GF-D8 (cell line): ENCODE measurements around the gene LTBP4.
A peak's percentile ranks its signal among the peaks of the same experiment; 100 is the strongest.
"Not testable (repeated sequence)": the region's sequence is repeated elsewhere in the genome, so short reads cannot be mapped to it uniquely, and the experiment has no call there.

Source experiments
- DNase-seq: peaks from one replicate; lab custom pipeline; 2025; lab: John Stamatoyannopoulos, UW

The LTBP4 gene

GRCh38 chr19:40576585-40577451 is 24.4 kb upstream of the LTBP4 start, which contains the start of gene SHKBP1:
TSS of gene SHKBP1 (plus strand) at chr19:40576873. CDS start at chr19:40576900, 27 bp downstream.
- peak; percentile 78 for DNase-seq

GRCh38 chr19:40578442-40578908 is 22.7 kb upstream of the LTBP4 start:
- DNase-seq: no peak

- no peak for DNase-seq
Measured at GRCh38 chr19:40580619-40581018, 20.6 kb upstream of the LTBP4 start.

- DNase-seq: no peak
Measured at GRCh38 chr19:40581531-40581930, 19.6 kb upstream of the LTBP4 start.

- no peak for DNase-seq
Measured at GRCh38 chr19:40582467-40582866, 18.7 kb upstream of the LTBP4 start.

GRCh38 chr19:40583283-40583682 is 17.9 kb upstream of the LTBP4 start:
- DNase-seq: no peak

- DNase-seq: no peak
Measured at GRCh38 chr19:40584007-40584406, 17.2 kb upstream of the LTBP4 start.

- DNase-seq: peak; percentile 40
Measured at GRCh38 chr19:40585241-40585981, 15.8 kb upstream of the LTBP4 start.

- no peak for DNase-seq
Measured at GRCh38 chr19:40585982-40586422, 15.2 kb upstream of the LTBP4 start.

- DNase-seq: no peak
Measured at GRCh38 chr19:40586611-40587010, 14.6 kb upstream of the LTBP4 start.

GRCh38 chr19:40588110-40588854 is 12.9 kb upstream of the LTBP4 start:
- DNase-seq: no peak

GRCh38 chr19:40588926-40589569 is 12.1 kb upstream of the LTBP4 start:
- DNase-seq: no peak

- no peak for DNase-seq
Measured at GRCh38 chr19:40589591-40590429, 11.4 kb upstream of the LTBP4 start.

- DNase-seq: no peak
Measured at GRCh38 chr19:40590464-40591265, 10.5 kb upstream of the LTBP4 start.

- not testable (repeated sequence) for DNase-seq
Measured at GRCh38 chr19:40591724-40592123, 9.4 kb upstream of the LTBP4 start.

GRCh38 chr19:40592170-40592569 is 9.0 kb upstream of the LTBP4 start:
- DNase-seq: no peak

- no peak for DNase-seq
Measured at GRCh38 chr19:40594255-40594654, 6.9 kb upstream of the LTBP4 start.

GRCh38 chr19:40594657-40595091 is 6.5 kb upstream of the LTBP4 start:
- DNase-seq: no peak

- no peak for DNase-seq
Measured at GRCh38 chr19:40596608-40597328, 4.4 kb upstream of the LTBP4 start.
